T-helper 9 cell (primary cell): ENCODE measurements around the gene KIF3A.

Experiments
- DNase-seq: peaks from one replicate; pipeline ENCODE4 v3.0.0-alpha.2; 2020

The KIF3A gene

DNA sequence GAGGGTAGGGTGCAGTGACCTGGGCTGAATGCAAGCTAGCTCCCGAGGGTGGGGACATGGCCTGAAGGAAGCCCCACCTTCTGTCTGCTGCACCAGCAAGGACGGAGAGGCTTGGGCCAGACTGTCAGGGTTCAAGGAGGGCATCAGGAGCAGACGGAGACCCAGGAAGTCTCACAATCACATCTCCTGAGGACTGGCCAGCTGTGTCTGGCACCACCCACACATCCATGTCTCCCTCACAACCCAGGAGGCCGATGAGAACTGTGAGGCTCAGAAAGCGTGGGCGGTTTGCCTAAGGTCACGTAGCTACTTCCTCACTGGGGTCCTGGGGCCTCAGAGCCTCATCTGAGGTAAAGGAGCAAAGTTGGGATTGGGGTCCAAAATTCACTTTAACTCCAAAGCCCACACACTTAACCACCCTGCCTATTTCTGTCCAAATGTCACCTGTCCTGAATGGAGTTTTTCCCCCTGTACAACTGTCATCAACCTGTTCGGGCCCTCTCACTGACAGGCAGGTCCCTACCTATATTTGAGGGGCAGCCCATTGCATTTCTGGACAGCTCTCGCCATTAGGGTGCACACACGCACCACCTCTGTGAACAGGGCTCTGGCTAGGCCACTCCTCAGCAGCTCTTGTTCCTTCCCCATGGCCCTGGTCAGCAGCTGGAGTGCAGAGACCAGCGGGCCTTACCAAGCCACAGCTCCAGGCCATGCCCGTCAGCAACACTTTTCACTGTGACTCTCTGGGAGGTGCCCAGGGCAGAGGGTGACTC lies 75.9 kb downstream of the KIF3A start:
- no peak for DNase-seq

DNA sequence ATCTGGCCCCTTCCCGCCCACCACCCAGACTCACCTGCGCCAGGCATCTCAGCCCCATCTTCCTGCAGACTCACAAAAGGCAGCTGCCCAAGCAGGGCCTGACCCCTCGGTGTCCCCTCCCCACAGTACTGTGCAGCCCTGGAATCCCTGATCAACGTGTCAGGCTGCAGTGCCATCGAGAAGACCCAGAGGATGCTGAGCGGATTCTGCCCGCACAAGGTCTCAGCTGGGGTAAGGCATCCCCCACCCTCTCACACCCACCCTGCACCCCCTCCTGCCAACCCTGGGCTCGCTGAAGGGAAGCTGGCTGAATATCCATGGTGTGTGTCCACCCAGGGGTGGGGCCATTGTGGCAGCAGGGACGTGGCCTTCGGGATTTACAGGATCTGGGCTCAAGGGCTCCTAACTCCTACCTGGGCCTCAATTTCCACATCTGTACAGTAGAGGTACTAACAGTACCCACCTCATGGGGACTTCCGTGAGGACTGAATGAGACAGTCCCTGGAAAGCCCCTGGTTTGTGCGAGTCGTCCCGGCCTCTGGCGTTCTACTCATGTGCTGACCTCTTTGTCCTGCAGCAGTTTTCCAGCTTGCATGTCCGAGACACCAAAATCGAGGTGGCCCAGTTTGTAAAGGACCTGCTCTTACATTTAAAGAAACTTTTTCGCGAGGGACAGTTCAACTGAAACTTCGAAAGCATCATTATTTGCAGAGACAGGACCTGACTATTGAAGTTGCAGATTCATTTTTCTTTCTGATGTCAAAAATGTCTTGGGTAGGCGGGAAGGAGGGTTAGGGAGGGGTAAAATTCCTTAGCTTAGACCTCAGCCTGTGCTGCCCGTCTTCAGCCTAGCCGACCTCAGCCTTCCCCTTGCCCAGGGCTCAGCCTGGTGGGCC lies 77.5 kb downstream of the KIF3A start:
- DNase-seq = no peak

DNA sequence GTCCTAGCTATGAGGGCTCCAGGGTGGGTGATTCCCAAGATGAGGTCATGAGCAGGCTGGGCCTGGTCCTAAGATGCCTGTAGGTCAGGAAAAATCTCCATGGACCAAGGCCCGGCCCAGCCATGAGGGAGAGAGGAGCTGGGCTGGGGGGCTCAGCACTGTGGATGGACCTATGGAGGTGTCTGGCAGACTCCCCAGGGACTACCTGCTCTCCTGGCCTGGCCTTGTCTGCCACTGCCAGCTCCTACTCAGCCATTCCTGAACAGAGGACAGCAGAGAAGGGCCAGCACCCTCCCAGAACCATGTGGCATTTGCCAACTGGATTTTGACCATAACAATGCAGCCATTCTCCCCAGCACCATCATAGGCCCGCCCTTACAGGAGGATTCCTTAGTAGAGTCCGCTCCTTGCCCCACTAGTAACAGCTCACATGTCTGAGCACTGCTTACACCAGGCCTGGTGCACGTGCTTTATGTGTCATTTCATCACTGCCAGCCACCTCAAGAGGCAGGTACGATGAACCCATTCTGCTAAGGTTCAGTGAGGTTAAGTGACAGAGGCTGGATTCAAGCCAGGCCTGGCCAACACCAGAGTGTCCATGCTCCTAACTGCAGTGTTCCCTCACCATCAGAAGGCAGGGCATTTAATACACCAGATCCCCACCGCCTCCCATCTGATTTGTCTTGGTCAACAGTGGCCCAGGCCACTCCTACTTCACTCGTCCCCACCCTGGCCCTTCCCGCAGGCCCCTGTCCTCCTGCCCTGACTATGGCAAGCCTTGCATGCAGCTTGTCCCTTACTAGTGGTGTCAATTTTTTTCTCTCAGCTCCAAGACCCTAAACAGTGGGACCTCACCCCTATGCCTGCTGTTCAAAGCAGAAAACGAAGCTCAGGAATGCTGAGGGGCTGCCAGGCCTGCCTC lies 78.7 kb downstream of the KIF3A start:
- no peak for DNase-seq

DNA sequence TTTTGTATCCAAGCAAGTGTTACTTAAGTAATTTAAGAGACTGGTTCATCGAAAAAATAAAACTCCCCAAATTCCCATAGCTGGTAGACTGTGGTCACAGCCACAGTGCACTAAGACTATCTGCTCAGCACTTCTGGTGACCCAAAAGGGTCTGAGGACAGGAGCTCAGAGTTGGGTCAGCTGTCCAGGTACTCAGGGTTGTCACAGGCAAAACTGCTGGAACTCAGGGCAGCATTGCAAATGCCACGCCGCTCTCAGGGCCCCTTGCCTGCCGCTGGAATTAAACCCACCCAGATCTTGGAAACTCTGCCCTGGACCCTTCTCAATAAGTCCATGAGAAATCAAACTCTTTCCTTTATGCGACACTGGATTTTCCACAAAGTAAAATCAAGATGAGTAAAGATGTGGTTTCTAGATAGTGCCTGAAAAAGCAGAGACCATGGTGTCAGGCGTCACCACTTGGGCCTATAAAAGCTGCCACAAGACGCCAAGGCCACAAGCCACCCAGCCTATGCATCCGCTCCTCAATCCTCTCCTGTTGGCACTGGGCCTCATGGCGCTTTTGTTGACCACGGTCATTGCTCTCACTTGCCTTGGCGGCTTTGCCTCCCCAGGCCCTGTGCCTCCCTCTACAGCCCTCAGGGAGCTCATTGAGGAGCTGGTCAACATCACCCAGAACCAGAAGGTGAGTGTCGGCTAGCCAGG lies 79.5 kb downstream of the KIF3A start, which contains the start of gene IL13:
TSS of gene IL13 (plus strand) at position 498 of the 705 bp plus-strand sequence. CDS start at position 512, 14 bp downstream.
- DNase-seq = no peak

DNA sequence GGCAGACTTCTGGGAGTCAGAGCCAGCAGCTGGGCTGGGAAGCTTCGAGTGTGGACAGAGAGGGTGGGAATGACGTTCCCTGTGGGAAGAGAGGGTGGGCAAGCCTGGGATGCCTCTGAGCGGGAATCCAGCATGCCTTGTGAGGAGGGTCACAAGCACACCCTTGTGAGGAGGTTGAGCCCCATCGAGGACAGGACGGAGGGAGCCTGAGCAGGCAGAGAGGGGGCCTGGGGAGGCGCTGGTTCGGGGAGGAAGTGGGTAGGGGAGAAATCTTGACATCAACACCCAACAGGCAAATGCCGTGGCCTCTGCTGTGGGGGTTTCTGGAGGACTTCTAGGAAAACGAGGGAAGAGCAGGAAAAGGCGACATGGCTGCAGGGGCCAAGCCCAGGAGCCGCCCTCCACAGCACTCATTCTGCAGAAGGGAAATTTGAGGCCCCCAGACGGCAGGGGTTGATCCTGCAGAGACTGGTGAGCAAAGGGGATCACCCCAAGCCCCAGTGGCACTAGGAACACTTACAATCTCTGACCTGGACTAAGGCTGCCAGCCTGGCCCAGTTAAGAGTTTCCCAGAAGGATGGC lies 80.5 kb downstream of the KIF3A start:
- no peak for DNase-seq

DNA sequence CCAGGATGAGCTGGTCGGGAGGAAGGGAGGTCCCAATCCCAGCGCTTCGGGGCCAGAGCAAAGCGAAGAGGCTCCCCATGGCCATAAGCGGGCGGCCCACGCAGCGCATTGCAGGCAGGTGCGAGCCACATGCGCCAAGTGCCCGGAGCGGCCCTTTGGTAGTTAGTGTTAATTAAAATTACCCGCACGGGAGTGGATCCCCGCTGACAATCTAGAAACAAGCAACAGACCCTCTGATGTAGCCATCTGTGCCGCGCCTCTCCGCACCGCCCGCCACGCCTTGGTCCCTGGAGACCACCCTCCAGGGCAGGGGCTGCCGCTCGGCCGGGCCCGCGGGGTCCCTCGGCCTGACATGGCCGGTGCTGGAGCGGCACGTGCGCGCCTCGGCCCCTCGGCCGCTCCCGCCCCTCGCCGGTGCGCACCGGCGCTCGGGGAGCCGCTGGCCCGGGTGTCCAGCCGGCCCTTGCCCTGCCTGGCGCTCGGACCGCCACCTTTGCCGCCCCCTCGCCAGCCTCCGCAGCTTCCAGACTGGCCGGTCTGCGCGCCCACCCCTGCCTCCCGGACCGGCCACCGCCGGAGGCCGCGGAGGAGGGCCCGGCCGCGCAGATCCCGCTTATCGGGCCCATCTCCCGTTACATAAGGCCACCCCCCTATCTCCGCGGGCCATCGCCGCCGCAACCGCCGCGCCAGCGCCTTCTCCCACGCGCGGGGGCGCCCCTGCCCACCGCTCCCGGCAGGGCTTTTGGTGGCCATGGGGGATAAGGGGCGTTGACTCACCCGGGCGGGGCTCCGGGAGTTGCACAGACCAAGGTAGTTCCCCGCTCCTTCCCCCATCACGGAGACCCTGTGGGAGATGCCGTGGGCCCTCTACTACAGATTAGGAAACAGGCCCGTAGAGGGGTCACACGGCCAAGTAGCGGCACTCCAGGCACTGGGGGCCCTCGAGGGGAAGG lies 81.2 kb downstream of the KIF3A start:
- DNase-seq = no peak

DNA sequence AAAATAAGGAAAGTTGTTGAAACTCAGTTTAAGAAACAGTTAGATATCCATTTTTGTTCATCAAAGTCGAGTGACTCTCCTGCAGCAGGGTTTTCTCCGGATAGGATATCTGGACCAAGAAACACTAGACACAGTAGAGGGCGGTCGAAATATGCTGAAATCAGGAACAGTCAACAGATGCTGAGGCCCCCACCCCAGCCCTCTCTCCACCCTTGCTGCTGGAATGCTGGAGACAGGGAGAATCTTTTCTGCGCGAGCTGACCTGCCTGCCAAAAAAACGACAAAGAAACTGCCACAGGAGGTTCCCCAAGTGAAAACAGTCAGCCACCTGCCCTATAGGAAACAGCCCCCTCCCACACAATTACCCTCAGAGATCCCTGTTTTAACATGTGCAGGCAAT lies 83.6 kb downstream of the KIF3A start:
- DNase-seq = no peak

DNA sequence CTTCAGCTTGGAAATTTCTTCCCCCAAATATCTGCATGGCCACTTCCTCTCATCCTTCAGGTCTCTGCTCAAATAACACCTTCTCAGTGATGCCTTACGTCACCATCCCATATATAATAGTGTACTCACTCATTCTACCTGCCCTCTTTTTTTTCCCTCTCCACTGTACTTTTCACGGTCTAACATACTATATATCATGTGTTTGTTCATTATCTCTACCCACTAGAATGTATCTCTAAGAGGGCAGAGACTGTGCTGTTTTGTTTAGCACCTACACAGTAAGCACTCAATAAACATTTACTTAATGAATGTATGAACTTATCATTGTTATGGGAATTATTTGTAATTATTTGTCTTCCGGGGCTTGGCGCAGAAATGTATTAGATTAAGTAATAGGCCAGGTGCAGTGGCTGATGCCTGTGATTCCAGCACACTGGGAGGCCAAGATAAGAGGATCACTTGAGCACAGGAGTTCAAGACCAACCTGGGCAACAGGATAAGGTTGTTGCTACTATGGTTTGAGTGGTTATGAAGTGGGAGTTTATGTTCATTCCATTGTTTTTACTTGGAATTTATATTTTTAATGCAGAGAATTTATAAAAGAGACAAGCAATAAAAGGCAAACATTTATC lies 85.4 kb downstream of the KIF3A start:
- DNase-seq = no peak

DNA sequence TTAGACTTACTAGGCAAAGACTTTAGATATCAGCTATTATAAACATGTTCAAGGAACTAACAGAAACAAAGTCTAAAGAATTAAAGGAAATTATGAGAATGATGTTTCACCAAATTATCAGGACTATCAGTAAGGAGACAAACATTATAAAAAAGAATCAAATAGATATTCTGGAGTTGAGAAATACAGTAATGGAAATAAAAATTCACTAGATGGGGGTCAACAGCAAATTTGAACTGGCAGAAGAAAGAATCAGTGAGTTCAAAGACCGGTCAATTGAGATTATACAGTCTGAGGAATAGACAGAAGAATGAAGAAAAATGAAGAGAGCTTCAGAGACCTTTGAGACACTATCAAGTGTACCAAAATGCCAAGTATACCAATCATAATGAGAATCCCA lies 89.0 kb downstream of the KIF3A start:
- no peak for DNase-seq

DNA sequence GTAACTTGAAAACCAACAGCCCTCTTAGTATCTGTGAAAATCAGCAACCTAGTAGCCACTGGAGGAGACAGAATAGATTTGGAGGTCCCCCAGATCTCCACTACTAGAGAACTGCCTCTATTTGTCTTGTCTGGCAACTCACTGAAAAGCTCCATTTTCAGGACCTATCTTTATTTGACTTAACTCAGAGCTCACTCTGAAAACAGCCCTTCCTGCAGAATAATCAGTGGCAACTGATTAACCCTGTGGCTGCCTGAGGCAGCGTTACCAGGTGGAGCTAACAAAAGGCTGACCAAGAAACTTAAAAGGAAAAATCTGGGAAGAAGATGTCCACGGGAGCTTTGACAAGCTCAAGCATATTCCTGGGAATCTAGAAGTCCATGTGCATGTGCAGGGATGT lies 89.9 kb downstream of the KIF3A start:
- DNase-seq = no peak

DNA sequence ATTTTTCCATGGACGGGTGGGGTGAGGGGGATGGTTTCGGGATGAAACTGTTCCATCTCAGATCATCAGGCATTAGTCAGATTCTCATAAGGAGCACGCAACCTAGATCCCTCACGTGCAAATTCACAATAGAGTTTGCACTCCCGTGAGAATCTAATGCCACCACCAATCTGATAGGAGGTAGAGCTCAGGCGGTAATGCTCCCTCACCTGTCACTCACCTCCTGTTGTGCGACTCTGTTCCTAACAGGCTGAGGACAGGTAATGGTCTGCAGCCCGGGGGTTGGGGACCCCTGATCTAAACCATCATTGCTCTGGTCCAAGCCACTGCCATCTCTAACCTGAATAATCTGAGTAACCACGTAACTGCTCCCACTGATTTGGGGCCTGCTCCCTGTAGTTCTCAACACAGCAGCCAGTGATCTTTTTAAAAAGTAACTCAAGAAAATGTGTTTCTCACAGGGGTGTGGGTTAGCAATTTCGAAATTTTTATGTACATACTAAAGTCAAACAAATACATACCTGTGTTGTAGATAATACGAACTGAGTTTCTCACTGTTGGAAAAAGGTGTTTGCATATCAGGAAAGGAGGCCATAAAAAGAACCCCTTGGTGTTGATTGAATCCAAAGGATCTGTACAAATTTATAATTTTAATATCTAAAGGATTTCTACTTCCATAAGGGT lies 90.6 kb downstream of the KIF3A start:
- no peak for DNase-seq

DNA sequence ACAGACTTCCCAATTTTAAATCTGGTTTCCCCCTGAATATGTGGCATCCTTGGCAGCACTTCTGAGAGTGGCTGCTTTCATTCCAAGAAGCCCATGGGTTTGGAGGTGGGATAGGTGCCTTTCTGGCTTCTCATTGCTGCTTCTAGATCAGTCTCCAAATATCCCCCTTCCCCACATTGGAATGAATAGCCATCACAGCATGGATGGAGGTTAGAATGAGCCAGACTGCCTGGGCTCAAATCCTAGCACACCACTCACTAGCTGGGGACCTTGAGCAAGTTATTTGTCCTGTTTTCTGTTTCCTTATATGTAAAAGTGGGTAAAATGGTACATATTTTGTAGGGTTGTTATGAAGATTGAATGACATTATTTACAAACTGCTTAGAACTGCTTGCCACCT lies 93.2 kb downstream of the KIF3A start:
- no peak for DNase-seq
